Natural killer cell (primary cell): ENCODE results near the gene PRKN. TPM values are rescaled to one million over a fixed set of nuclear protein-coding genes. Genes with fewer than 3 reads are reported as not detected.

Experiments
- ATAC-seq, 3 donors: fragments of 150-1000 bp in 2 of 3; fragments of 200-7000 bp in 1 of 3; cut with Tn5 transposase; 1 replicate in 1 of 3; 2 replicates in 2 of 3; pipeline ENCODE4 v1.10.0; 2021; ENCODE audit warnings: mild to moderate bottlenecking in 2 of 3, moderate library complexity in 2 of 3
- DNase-seq, 2 donors: peaks; one replicate each; pipeline versions ENCODE4 v3.0.0 to v3.0.0-alpha.2; 2013 to 2021; ENCODE audit warnings: mixed read lengths in 1 of 2
- H3K27ac ChIP-seq: one replicate; pipeline ENCODE4 v1.5.1; 2013; ENCODE audit warnings: mild to moderate bottlenecking, low read length
- H3K27me3 ChIP-seq: one replicate; pipeline ENCODE4 v1.6.1; 2013; ENCODE audit warnings: low read length; ENCODE audit not compliant: control insufficient read depth, insufficient read depth
- H3K36me3 ChIP-seq: one replicate; pipeline ENCODE4 v1.6.1; 2013; ENCODE audit warnings: low read length; ENCODE audit not compliant: control insufficient read depth, insufficient read depth
- H3K4me1 ChIP-seq: one replicate; pipeline ENCODE4 v1.6.1; 2013; ENCODE audit warnings: low read length; ENCODE audit not compliant: control insufficient read depth, insufficient read depth
- H3K4me3 ChIP-seq: one replicate; pipeline ENCODE4 v1.5.1; 2013; ENCODE audit warnings: low read length
- H3K9me3 ChIP-seq: one replicate; pipeline ENCODE4 v1.6.1; 2013; ENCODE audit warnings: low read length; ENCODE audit not compliant: control insufficient read depth, insufficient read depth
- H3K27ac Mint-ChIP-seq, 2 donors: one replicate each; pipeline ENCODE4 v1.8.0; 2022; ENCODE audit warnings: mild to moderate bottlenecking in 2 of 2, mixed read lengths in 2 of 2, moderate library complexity in 1 of 2
- H3K27me3 Mint-ChIP-seq, 2 donors: one replicate each; pipeline ENCODE4 v1.8.0; 2022; ENCODE audit warnings: low read depth in 2 of 2, mixed read lengths in 2 of 2
- H3K36me3 Mint-ChIP-seq: one replicate; pipeline ENCODE4 v1.8.0; 2022; ENCODE audit warnings: mixed read lengths
- H3K4me1 Mint-ChIP-seq, 2 donors: one replicate each; pipeline ENCODE4 v1.8.0; 2022; ENCODE audit warnings: mixed read lengths in 2 of 2
- H3K4me3 Mint-ChIP-seq: one replicate; pipeline ENCODE4 v1.8.0; 2022; ENCODE audit warnings: mild to moderate bottlenecking, moderate library complexity, mixed read lengths
- H3K9me3 Mint-ChIP-seq, 2 donors: one replicate each; pipeline ENCODE4 v1.8.0; 2022; ENCODE audit warnings: mixed read lengths in 2 of 2
- WGBS: methylation state at CpG from one replicate; pipeline ENCODE4 v1.1.7; 2013; ENCODE audit warnings: missing lambda C conversion rate; ENCODE audit not compliant: insufficient coverage; 5-methylcytosine and 5-hydroxymethylcytosine counted together
- intact Hi-C: fragments of 100-400 bp; cut with micrococcal nuclease; formaldehyde crosslinking; loops from one replicate; pipeline ENCODE4 v1.14.2; 2022
- total RNA-seq, 4 donors: library from RNA; stranded (reverse); fragments of 120-200 nt in 1 of 4; gene quantifications; one replicate each; pipeline versions ENCODE4 v1.2.3 to v1.2.4, GENCODE V29; 2013 to 2022
- TF ChIP-seq, protein P1 (sequence below): fragments of 200-600 bp; IDR thresholded peaks from one replicate; pipeline ENCODE4 v1.8.0; 2022; ENCODE audit warnings: antibody characterized with exemption

The PRKN gene
- total RNA-seq, 3 donors from 2014 or later (not counting 1 experiment from before 2014, with no cell fraction given) = 1.4 to 1.9 (median 1.9) TPM

DNA sequence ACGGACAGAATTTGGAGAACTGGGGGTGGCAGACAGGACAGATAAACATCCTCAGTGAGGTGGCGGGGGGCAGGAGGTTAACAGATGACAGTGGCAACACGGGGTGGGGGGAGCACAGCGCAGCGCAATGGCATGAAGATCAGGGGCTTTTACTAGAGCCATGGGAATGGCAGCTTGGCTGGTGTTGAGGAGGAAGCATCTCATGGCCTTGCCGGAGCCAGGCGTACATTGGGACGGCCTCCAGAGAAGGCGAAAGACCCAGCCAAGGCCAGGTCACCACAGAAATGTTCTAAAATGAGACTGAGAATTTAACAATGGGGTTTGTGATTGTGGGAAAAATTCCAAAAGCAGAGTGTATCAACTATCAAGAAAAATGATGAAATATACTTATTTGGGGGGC is 173.0 kb downstream of the PRKN start:
- DNase-seq = no peak
- H3K27ac ChIP-seq = no peak overlapping the region
- no peak overlapping the region for H3K4me3 Mint-ChIP-seq
- no peaks in the 10 kb centered on the region for H3K27me3 ChIP-seq
- no peaks in the 10 kb centered on the region for H3K4me1 Mint-ChIP-seq
- 89% methylated on average over 9 of the region's 9 CpGs for WGBS
- no peak for ATAC-seq
- TF ChIP-seq, protein P1, sequence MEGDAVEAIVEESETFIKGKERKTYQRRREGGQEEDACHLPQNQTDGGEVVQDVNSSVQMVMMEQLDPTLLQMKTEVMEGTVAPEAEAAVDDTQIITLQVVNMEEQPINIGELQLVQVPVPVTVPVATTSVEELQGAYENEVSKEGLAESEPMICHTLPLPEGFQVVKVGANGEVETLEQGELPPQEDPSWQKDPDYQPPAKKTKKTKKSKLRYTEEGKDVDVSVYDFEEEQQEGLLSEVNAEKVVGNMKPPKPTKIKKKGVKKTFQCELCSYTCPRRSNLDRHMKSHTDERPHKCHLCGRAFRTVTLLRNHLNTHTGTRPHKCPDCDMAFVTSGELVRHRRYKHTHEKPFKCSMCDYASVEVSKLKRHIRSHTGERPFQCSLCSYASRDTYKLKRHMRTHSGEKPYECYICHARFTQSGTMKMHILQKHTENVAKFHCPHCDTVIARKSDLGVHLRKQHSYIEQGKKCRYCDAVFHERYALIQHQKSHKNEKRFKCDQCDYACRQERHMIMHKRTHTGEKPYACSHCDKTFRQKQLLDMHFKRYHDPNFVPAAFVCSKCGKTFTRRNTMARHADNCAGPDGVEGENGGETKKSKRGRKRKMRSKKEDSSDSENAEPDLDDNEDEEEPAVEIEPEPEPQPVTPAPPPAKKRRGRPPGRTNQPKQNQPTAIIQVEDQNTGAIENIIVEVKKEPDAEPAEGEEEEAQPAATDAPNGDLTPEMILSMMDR = no peak
- no peaks in the 10 kb centered on the region for H3K36me3 ChIP-seq
- no peak overlapping the region for H3K27ac Mint-ChIP-seq
- H3K36me3 Mint-ChIP-seq = peaks cover 8% of the 10 kb centered on the region
- H3K4me1 ChIP-seq = no peaks in the 10 kb centered on the region
- no peaks in the 10 kb centered on the region for H3K9me3 ChIP-seq
- no peak overlapping the region for H3K4me3 ChIP-seq
- no peaks in the 10 kb centered on the region for H3K27me3 Mint-ChIP-seq
- intact Hi-C loops = no loop called here
- peaks cover 13 to 20% of the 10 kb centered on the region in 2 donors for H3K9me3 Mint-ChIP-seq

DNA sequence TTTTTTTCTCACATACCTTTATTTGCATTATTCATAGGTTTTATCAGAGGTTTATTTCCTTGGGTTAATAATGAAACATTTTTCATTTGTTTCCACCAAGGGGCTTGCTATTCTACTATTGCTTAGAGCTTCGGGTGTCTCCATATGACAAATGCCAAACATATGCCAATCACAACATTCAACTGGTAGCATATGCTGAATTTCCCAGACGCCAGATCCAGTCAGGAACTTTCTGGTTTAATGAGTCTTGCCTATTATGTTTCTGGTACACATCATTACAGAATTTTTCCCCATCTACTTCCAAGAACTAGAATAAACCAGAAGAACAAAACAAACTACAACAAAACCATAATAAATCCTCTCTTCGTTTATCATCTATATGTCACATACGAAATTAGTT is 180.7 kb downstream of the PRKN start:
- Mint-ChIP-seq H3K27me3 (no peaks in the 10 kb centered on the region), H3K9me3 (peaks cover 9 to 10% of the 10 kb centered on the region in 2 donors), H3K27ac (no peak overlapping the region), H3K4me1 (no peaks in the 10 kb centered on the region), H3K4me3 (no peak overlapping the region), H3K36me3 (peaks cover 4% of the 10 kb centered on the region)
- ATAC-seq (no peak), DNase-seq (no peak)
- H3K4me3 ChIP-seq = no peak overlapping the region
- no peak overlapping the region for H3K27ac ChIP-seq
- H3K36me3 ChIP-seq = no peaks in the 10 kb centered on the region
- WGBS = 85% methylated on average over 4 of the region's 4 CpGs
- intact Hi-C loops = no loop called here
- no peaks in the 10 kb centered on the region for H3K27me3 ChIP-seq
- H3K4me1 ChIP-seq = no peaks in the 10 kb centered on the region
- no peaks in the 10 kb centered on the region for H3K9me3 ChIP-seq
- TF ChIP-seq, protein P1 = no peak

DNA sequence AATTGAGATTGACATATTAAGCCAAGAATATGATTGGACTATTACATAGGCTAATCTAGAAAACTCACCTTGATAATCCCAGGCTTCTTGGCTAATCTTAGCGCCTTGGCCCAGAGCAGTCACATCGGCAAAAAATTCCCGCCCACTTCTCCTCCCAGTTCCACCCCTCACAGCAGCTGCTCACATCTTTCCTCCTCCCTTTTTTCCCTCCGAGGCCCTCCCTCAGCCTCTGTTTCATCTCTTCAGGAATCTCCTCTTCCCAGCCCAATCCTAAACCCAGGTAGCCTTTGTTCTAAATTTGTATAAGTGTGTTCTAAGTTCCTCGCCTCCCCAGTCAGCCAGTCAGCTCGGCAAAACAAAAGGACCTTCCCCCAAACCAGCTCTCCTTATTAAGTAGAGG is 184.3 kb downstream of the PRKN start:
- Histone ChIP-seq H3K27ac (no peak overlapping the region), H3K9me3 (no peaks in the 10 kb centered on the region), H3K27me3 (no peaks in the 10 kb centered on the region), H3K4me1 (no peaks in the 10 kb centered on the region), H3K36me3 (no peaks in the 10 kb centered on the region), H3K4me3 (no peak overlapping the region)
- TF ChIP-seq, protein P1 = no peak
- Mint-ChIP-seq H3K9me3 (peaks cover 2 to 10% of the 10 kb centered on the region in 2 donors), H3K4me3 (no peak overlapping the region), H3K27me3 (no peaks in the 10 kb centered on the region), H3K27ac (no peak overlapping the region), H3K4me1 (no peaks in the 10 kb centered on the region), H3K36me3 (no peaks in the 10 kb centered on the region)
- 91% methylated on average over 4 of the region's 6 CpGs for WGBS
- intact Hi-C loops = no loop called here
- ATAC-seq (no peak), DNase-seq (no peak)

DNA sequence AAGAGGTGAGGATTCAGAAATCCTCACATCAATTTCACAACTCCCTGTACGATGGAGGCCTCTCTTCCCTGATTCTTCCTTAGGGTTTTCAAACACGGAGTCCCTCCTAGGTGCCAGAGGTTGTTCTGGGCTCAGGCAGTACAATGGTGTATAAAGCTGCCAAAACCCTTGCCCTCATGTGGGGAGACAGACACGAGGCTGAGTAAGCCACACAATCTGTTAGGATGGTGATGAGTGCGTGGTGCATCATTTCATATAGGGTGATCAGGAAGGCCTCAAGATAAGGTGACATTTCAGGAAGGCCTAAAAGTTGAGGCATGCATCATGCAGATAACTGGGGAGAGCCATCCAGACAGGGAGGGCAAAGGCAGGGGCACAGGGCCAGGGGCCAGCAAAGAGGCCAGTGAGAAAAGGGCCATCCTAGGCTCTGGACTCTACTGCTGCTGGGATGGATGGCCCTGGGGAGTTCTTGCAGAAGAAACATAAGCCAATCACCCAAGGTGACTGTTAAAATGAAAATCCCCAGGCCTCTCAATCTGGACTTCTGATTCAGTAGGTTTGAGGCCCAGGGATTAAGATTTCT is 186.5 kb downstream of the PRKN start:
- 82% methylated on average over 4 of the region's 4 CpGs for WGBS
- Histone ChIP-seq H3K27me3 (no peaks in the 10 kb centered on the region), H3K4me1 (no peaks in the 10 kb centered on the region), H3K9me3 (no peaks in the 10 kb centered on the region), H3K27ac (no peak overlapping the region), H3K4me3 (no peak overlapping the region), H3K36me3 (no peaks in the 10 kb centered on the region)
- DNase-seq = no peak
- ATAC-seq = no peak
- Mint-ChIP-seq H3K27me3 (no peaks in the 10 kb centered on the region), H3K4me3 (no peak overlapping the region), H3K4me1 (no peaks in the 10 kb centered on the region), H3K36me3 (no peaks in the 10 kb centered on the region), H3K27ac (no peak overlapping the region), H3K9me3 (peaks cover 8 to 11% of the 10 kb centered on the region in 2 donors)
- TF ChIP-seq, protein P1 = no peak
- intact Hi-C loops = no loop called here
